ENCODE measurements around the gene CTDNEP1.
A peak's percentile ranks its signal among the peaks of the same experiment; 100 is the strongest.

The CTDNEP1 gene

DNA sequence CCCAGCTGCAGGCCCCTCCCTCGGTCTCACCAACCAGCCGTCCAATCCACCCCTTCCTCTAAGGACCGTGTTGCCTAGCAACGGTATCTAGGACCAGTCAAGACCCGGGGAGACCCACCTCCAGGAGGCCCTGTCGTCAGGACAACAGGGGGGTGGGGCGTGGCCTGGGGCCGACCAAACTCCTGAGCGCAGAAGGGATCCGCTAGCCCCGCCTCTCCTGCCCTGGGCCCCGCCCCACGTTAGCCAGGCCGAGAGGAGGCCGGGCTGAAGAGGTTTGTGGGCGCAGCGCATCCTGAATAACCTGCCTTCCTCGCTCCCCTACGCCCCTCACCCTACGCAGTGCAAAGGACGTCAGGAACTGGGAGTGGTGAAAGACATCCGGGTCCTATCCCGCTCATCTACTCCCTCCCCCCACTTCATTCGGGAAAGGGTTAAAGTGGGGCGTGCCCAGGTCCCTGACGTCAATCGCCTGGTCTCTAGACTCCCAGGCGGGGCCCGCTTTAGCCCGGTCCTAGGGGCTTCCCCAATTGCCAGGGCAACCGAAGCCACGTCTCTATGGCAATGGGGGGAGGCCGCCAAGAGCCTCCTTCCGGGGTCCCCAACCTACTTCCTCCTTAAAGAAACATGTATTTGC lies 46.6 kb downstream of the CTDNEP1 start:
- peak overlapping the region; percentile 47 for H3K4me3 ChIP-seq (ENCODE audit: low read depth, low read length)
- peak; percentile 62 for DNase-seq (ENCODE audit: low read depth)

DNA sequence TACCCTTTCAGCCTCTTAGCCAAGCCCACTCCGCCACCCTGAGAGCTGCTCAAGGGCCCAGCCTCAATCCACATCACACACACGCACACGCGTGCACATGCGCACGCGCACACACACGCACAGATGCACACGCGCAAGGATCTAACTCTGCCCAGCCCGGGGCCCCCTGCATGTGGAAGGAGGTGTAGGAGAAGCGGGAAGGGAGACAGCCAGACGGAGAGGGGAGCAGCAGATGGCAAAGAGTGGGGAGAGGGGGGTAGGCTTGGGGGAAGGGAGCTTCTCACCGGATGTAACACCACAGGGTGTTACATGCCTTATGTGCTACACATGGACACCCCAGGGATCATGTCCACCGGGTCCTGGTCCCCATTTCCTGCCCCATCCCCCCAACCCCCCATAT lies 47.2 kb downstream of the CTDNEP1 start:
- H3K4me3 ChIP-seq (ENCODE audit: low read depth, low read length) = peak overlapping the region; percentile 47
- DNase-seq (ENCODE audit: low read depth) = no peak

DNA sequence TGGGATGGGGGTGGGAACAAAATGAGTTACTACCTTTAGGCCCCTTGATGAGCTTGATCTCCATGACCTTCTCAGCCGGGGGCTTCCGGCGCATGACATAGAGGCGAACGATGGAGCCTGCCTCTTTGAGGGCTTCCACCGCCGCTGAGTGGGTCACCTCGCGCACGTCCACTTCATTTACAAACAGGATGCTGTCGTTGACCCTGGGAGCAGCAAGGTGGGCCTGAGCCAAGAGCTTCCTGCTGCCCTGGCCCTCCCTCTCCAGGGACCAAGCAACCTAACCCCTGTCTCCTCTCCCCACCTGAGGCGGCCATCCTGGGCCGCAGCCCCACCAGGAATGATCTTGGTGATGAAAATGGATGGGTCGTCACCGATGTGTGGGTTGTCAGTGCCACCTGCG lies 48.1 kb downstream of the CTDNEP1 start:
- no peak overlapping the region for H3K4me3 ChIP-seq (ENCODE audit: low read depth, low read length)
- DNase-seq (ENCODE audit: low read depth) = no peak

DNA sequence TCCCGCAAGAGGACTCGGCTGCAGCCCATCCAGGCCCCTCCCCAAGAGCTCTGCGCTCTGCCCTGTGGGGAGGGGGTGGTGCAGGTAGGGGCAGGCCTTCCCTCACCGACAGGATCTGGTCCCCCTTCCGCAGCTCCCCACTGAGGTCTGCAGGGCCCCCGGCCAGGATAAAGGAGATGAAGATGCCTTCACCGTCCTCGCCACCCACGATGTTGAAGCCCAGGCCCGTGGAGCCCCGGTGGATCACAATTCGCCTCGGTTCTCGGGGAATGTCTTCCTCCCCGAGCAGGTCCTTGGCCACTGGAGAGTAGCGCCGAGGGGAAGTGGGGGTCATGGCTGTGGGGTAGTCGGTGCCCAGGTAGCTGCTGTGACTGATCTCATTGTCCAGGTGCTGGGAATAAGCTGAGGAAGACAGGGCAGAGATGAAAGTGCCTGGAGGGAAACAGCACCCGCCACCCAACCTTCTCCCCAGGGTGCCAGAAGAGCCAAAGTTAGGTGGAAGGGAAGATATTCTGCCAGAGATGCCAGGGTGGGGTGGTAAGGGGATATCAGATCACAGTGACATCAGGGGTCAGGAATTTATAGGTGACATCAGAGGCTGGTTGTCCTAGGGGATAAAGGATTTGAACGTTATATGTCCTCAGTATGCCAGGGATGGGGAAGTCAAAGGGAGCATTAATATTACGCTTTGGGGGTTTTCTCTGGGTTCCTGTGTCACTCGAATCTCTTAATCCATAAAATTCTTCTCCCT lies 54.7 kb downstream of the CTDNEP1 start:
- DNase-seq (ENCODE audit: low read depth) = no peak
- no peak overlapping the region for H3K4me3 ChIP-seq (ENCODE audit: low read depth, low read length)

DNA sequence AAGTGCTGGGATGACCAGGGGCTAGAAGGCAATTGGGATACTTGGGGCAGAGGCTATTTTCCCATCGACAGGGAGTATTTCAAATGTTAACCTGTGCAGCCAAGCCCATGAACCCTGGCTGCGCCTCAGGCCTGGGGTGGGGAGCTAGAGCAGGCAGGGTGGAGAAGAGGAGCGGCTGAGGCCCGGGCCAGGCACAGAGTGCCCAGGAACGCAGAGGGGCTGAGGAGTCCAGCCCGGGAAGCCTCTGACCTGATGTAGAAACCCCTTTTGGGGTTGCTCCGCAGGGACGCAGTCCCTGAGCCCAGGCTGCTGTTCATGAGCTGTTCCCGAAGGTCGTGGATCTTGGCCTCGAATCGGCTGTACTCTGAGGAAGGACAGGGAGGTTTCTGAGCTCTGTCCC lies 55.6 kb downstream of the CTDNEP1 start:
- no peak overlapping the region for H3K4me3 ChIP-seq (ENCODE audit: low read depth, low read length)
- no peak for DNase-seq (ENCODE audit: low read depth)

All from skeletal muscle cell (primary cell).